ENCODE measurements around the gene PDXDC1. TPM values are rescaled to one million over a fixed set of nuclear protein-coding genes. Genes with fewer than 3 reads are reported as not detected.

Gene PDXDC1
- total RNA-seq, 2 experiments from 2014 or later: 44.6 to 45.0 TPM

DNA sequence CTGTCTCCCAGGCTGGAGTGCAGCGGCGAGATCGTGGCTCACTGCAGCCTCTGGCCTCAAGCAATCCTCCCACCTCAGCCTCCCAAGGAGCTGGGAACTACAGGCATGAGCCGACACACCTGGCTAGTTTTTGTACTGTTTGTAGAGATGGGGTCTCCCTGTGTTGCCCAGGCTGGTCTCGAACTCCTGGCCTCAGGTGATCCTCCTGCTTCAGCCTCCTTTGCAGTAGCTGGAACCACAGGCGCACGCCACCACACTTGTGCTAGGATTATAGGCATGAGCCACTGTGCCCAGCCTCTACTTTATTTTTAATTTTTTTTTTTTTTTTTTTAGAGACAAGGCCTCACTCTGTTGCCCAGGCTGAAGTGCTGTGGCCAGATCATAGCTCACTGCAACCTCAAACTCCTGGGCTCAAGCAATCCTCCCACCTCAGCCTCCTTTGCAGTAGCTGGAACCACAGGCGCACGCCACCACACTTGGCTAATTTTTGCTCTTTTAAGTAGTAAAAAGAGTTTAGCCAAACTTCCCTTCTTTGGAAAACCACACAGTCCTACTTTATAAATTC, 76.6 kb downstream of the PDXDC1 start:
- Mint-ChIP-seq H3K27ac (no peak overlapping the region), H3K9me3 (no peaks in the 10 kb centered on the region), H3K4me3 (no peak overlapping the region), H3K27me3 (no peaks in the 10 kb centered on the region), H3K36me3 (ENCODE audit: low read depth) (peaks cover 8% of the 10 kb centered on the region), H3K4me1 (ENCODE audit: low read depth) (peaks cover 14% of the 10 kb centered on the region)
- ChIA-PET CTCF (interaction anchor here (1.0 to 1.7 kb wide), 2 partner anchors 12 to 19 kb away, joined by 3 read pairs; no protein-coding TSS in a partner anchor), POLR2A (no interaction called here)
- intact Hi-C loops (cut with micrococcal nuclease): no loop called here
- DNase-seq: no peak
- ATAC-seq: no peak
- TF ChIP-seq, protein P1, sequence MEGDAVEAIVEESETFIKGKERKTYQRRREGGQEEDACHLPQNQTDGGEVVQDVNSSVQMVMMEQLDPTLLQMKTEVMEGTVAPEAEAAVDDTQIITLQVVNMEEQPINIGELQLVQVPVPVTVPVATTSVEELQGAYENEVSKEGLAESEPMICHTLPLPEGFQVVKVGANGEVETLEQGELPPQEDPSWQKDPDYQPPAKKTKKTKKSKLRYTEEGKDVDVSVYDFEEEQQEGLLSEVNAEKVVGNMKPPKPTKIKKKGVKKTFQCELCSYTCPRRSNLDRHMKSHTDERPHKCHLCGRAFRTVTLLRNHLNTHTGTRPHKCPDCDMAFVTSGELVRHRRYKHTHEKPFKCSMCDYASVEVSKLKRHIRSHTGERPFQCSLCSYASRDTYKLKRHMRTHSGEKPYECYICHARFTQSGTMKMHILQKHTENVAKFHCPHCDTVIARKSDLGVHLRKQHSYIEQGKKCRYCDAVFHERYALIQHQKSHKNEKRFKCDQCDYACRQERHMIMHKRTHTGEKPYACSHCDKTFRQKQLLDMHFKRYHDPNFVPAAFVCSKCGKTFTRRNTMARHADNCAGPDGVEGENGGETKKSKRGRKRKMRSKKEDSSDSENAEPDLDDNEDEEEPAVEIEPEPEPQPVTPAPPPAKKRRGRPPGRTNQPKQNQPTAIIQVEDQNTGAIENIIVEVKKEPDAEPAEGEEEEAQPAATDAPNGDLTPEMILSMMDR (IDR thresholded peaks at IDR 0.05): no peak

DNA sequence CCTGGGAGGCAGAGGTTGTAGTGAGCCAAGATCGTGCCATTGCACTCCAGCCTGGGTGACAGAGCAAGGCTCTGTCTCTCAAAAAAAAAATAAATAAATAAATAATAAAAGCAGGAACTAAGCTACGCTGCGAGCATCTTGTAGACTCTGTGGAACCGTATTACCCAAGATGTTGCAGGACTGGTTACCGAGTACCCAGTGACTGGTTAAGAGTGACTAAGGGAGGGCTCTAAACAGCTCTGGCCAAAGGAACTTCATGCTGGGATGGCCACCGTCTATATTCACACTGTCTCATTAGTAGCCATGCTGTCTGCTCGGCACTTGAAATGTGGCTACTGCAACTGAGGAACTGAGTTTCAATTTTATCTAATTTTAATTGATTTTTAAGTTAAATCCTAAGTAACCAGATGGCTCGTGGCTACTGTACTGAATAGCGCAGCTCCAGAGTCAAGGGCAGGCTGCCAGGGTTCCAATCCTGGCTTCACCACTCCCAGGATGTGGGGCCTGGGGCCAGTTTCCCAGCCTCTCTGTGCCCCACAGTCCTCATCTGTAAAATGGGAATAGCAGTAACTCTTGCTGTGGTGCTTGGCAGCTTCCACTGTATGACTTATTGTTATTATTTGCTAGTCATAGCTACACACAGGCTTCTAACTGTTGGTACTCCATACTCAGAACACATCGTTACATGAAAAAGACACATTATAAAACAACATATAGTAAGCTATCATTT, 78.1 kb downstream of the PDXDC1 start:
- POLR2A ChIA-PET: no interaction called here
- Mint-ChIP-seq H3K9me3 (no peaks in the 10 kb centered on the region), H3K4me3 (no peak overlapping the region), H3K4me1 (ENCODE audit: low read depth) (peaks cover 19% of the 10 kb centered on the region), H3K27ac (no peak overlapping the region), H3K27me3 (no peaks in the 10 kb centered on the region), H3K36me3 (ENCODE audit: low read depth) (no peaks in the 10 kb centered on the region)
- CTCF ChIA-PET: interaction anchor here (1.0 kb wide), 1 partner anchor 18 kb away, joined by 3 read pairs; no protein-coding TSS in a partner anchor
- no peak for DNase-seq
- TF ChIP-seq, protein P1 (IDR thresholded peaks at IDR 0.05): no peak
- intact Hi-C loops (cut with micrococcal nuclease): no loop called here
- ATAC-seq: no peak

DNA sequence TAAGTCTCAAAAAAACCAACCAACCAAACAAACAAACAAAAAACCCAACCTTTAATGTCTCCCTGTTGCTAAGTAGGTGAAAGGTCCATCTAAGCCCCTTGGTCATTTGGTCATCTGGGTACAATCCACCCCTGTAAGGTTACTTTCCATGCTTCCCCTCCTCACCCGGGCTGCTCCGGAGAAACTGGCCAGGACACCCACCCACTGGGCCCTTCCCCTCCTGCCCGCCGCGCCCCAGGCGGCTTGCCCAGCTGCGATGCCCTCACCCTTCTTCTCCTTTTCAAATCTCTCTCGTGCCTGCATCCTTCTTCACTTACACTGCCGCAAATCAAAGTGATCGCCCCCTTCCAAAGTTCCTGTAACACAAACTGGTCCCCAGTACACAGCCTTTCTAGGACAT, 79.1 kb downstream of the PDXDC1 start:
- H3K27ac Mint-ChIP-seq: no peak overlapping the region
- no peaks in the 10 kb centered on the region for H3K27me3 Mint-ChIP-seq
- TF ChIP-seq, protein P1 (IDR thresholded peaks at IDR 0.05): no peak
- DNase-seq: no peak
- no peaks in the 10 kb centered on the region for H3K9me3 Mint-ChIP-seq
- H3K4me1 Mint-ChIP-seq (ENCODE audit: low read depth): peaks cover 19% of the 10 kb centered on the region
- ATAC-seq: no peak
- ChIA-PET CTCF (no interaction called here), POLR2A (no interaction called here)
- H3K4me3 Mint-ChIP-seq: peak overlapping the region; percentile 82
- peaks cover 2% of the 10 kb centered on the region for H3K36me3 Mint-ChIP-seq (ENCODE audit: low read depth)
- intact Hi-C loops (cut with micrococcal nuclease): no loop called here

DNA sequence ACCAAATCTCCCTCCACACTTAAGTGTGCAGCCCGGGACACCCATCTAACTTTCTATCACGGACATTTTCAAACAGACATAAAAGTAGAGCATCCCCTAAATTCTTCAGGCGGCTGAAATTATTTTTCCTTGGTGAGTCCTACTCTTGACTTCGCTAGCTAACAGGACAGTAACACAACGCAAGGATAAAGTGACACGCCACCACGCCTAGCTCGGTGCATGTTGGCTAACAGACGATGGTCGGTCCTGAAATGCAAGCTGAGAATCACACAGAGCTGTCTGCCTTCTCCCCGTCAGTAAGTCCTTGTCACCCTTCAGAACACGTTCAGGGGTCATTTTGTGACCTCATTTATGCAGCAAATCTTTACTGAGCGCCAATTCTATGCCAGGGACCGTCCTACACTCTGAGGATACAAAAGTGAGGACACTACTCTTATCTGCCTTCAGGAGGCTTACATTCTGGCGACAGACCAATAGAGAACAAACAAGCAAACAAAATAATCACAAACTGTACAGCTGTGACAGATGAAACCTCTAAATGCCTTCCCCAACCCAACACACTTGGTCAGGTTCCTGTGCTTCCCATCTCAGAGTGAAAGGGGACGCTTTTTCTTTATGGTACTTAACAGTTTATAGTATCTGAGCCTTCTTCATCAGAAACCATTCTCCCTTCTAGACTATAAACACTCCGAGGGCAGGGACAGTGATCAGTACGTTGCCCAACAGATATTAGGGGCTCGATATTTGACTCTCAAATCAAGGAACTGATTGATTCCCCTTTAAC, 79.7 kb downstream of the PDXDC1 start:
- intact Hi-C loops (cut with micrococcal nuclease): no loop called here
- ChIA-PET CTCF (no interaction called here), POLR2A (no interaction called here)
- Mint-ChIP-seq H3K36me3 (ENCODE audit: low read depth) (peaks cover 2% of the 10 kb centered on the region), H3K27me3 (no peaks in the 10 kb centered on the region), H3K4me3 (peak overlapping the region; percentile 82), H3K27ac (peak overlapping the region; percentile 75), H3K9me3 (no peaks in the 10 kb centered on the region), H3K4me1 (ENCODE audit: low read depth) (peaks cover 19% of the 10 kb centered on the region)
- TF ChIP-seq, protein P1 (IDR thresholded peaks at IDR 0.05): no peak
- ATAC-seq (no peak), DNase-seq (no peak)

Data from activated CD8-positive, alpha-beta T cell treated with anti-CD3 and anti-CD28 coated beads for 36 hours (primary cell).